NCI-H748 treated with DMSO at 0.1 percent for 48 hours (cell line): Measurements from ENCODE around the gene SAMD10.
A peak's percentile ranks its signal among the peaks of the same experiment; 100 is the strongest.
"Not testable (repeated sequence)": the region's sequence is repeated elsewhere in the genome, so short reads cannot be mapped to it uniquely, and the experiment has no call there.

Experiments used
- DNase-seq: peaks from one replicate; lab custom pipeline; 2025; lab: John Stamatoyannopoulos, UW

Gene SAMD10

GRCh38 chr20:64001607-64002011 is 22.2 kb upstream of the SAMD10 start:
- no peak for DNase-seq

GRCh38 chr20:64000906-64001305 is 21.5 kb upstream of the SAMD10 start:
- DNase-seq, result no peak

GRCh38 chr20:63982937-63983336 is 3.5 kb upstream of the SAMD10 start:
- no peak for DNase-seq

- peak; percentile 83 for DNase-seq
Measured at GRCh38 chr20:63980806-63981728, 1.6 kb upstream of the SAMD10 start, which contains the start of gene PRPF6. Gene PRPF6, plus strand, starts transcription at chr20:63981132. Its CDS starts 114 bp downstream, at chr20:63981246.

- no peak for DNase-seq
Measured at GRCh38 chr20:63980317-63980805, 919 bp upstream of the SAMD10 start.

GRCh38 chr20:63979229-63979556 is 249 bp downstream of the SAMD10 start:
- no peak for DNase-seq

- DNase-seq, result peak; percentile 32
Measured at GRCh38 chr20:63978319-63979228, 868 bp downstream of the SAMD10 start.

- no peak for DNase-seq
Measured at GRCh38 chr20:63977739-63978276, 1.6 kb downstream of the SAMD10 start.

GRCh38 chr20:63976980-63977738 is 2.3 kb downstream of the SAMD10 start:
- no peak for DNase-seq

GRCh38 chr20:63976511-63976910 is 2.9 kb downstream of the SAMD10 start:
- not testable (repeated sequence) for DNase-seq

GRCh38 chr20:63974402-63975200 is 4.8 kb downstream of the SAMD10 start:
- peak; percentile 47 for DNase-seq

- peak; percentile 22 for DNase-seq
Measured at GRCh38 chr20:63973636-63974401, 5.6 kb downstream of the SAMD10 start.

GRCh38 chr20:63973160-63973479 is 6.3 kb downstream of the SAMD10 start:
- DNase-seq, result no peak

- no peak for DNase-seq
Measured at GRCh38 chr20:63972312-63973159, 6.9 kb downstream of the SAMD10 start.

- not testable (repeated sequence) for DNase-seq
Measured at GRCh38 chr20:63971960-63972311, 7.5 kb downstream of the SAMD10 start.

- no peak for DNase-seq
Measured at GRCh38 chr20:63970714-63971431, 8.6 kb downstream of the SAMD10 start.

GRCh38 chr20:63969838-63970713 is 9.4 kb downstream of the SAMD10 start, which contains the start of gene ZNF512B:
Gene ZNF512B, minus strand, starts transcription at chr20:63969930. Its CDS starts 1,980 bp downstream, at chr20:63967950.
- no peak for DNase-seq
